ENCODE results near the gene AOPEP.

Gene AOPEP

GRCh38 chr9:95037789-95038521 is 311.5 kb downstream of the AOPEP start:
- Histone ChIP-seq H3K4me2 (ENCODE audit: low read length) (no peak overlapping the region), H3K9ac (ENCODE audit: low read length) (no peak overlapping the region), H4K20me1 (ENCODE audit: insufficient read depth, low read length) (no peaks in the 10 kb centered on the region), H3K27ac (ENCODE audit: low read length) (no peak overlapping the region), H3K27me3 (ENCODE audit: low read depth, low read length) (no peaks in the 10 kb centered on the region), H3K4me1 (ENCODE audit: low read length) (no peaks in the 10 kb centered on the region), H3K36me3 (replicated peaks; ENCODE audit: low read depth, low read length) (no peaks in the 10 kb centered on the region), H3K9me3 (ENCODE audit: insufficient read depth, low read length) (no peaks in the 10 kb centered on the region), H3K79me2 (ENCODE audit: low read length) (no peaks in the 10 kb centered on the region), H3K4me3 (ENCODE audit: low read length) (no peak overlapping the region), H2AFZ (ENCODE audit: low read depth, low read length) (no peak overlapping the region)
- TF ChIP-seq CTCF (IDR thresholded peaks at IDR 0.05; ENCODE audit: low read depth, low read length): no peak
- no peak for TF ChIP-seq EZH2phosphoT487 (IDR thresholded peaks at IDR 0.05; ENCODE audit: low read depth)

- H3K79me2 ChIP-seq (ENCODE audit: low read length): no peaks in the 10 kb centered on the region
- H3K9me3 ChIP-seq (ENCODE audit: insufficient read depth, low read length): no peaks in the 10 kb centered on the region
- no peak overlapping the region for H3K27ac ChIP-seq (ENCODE audit: low read length)
- H2AFZ ChIP-seq (ENCODE audit: low read depth, low read length): no peak overlapping the region
- no peak overlapping the region for H3K4me3 ChIP-seq (ENCODE audit: low read length)
- no peak for TF ChIP-seq CTCF (IDR thresholded peaks at IDR 0.05; ENCODE audit: low read depth, low read length)
- no peak for TF ChIP-seq EZH2phosphoT487 (IDR thresholded peaks at IDR 0.05; ENCODE audit: low read depth)
- no peak overlapping the region for H3K4me2 ChIP-seq (ENCODE audit: low read length)
- H3K9ac ChIP-seq (ENCODE audit: low read length): no peak overlapping the region
- H4K20me1 ChIP-seq (ENCODE audit: insufficient read depth, low read length): no peaks in the 10 kb centered on the region
- H3K36me3 ChIP-seq (replicated peaks; ENCODE audit: low read depth, low read length): no peaks in the 10 kb centered on the region
- H3K27me3 ChIP-seq (ENCODE audit: low read depth, low read length): no peaks in the 10 kb centered on the region
- H3K4me1 ChIP-seq (ENCODE audit: low read length): no peaks in the 10 kb centered on the region
Observed at GRCh38 chr9:95038666-95039065, 312.2 kb downstream of the AOPEP start.

- no peak overlapping the region for H2AFZ ChIP-seq (ENCODE audit: low read depth, low read length)
- no peaks in the 10 kb centered on the region for H3K4me1 ChIP-seq (ENCODE audit: low read length)
- H3K4me3 ChIP-seq (ENCODE audit: low read length): no peak overlapping the region
- no peak overlapping the region for H3K27ac ChIP-seq (ENCODE audit: low read length)
- H3K79me2 ChIP-seq (ENCODE audit: low read length): no peaks in the 10 kb centered on the region
- no peaks in the 10 kb centered on the region for H3K27me3 ChIP-seq (ENCODE audit: low read depth, low read length)
- no peaks in the 10 kb centered on the region for H3K9me3 ChIP-seq (ENCODE audit: insufficient read depth, low read length)
- H4K20me1 ChIP-seq (ENCODE audit: insufficient read depth, low read length): no peaks in the 10 kb centered on the region
- no peaks in the 10 kb centered on the region for H3K36me3 ChIP-seq (replicated peaks; ENCODE audit: low read depth, low read length)
- no peak overlapping the region for H3K9ac ChIP-seq (ENCODE audit: low read length)
- TF ChIP-seq CTCF (IDR thresholded peaks at IDR 0.05; ENCODE audit: low read depth, low read length): no peak
- no peak for TF ChIP-seq EZH2phosphoT487 (IDR thresholded peaks at IDR 0.05; ENCODE audit: low read depth)
- no peak overlapping the region for H3K4me2 ChIP-seq (ENCODE audit: low read length)
Observed at GRCh38 chr9:95040106-95040505, 313.6 kb downstream of the AOPEP start.

- H3K79me2 ChIP-seq (ENCODE audit: low read length): no peaks in the 10 kb centered on the region
Observed at GRCh38 chr9:95043826-95044225, 317.3 kb downstream of the AOPEP start.

More at GRCh38 chr9:95043826-95044225, 317.3 kb downstream of the AOPEP start:
- TF ChIP-seq CTCF (IDR thresholded peaks at IDR 0.05; ENCODE audit: low read depth, low read length) (no peak), EZH2phosphoT487 (IDR thresholded peaks at IDR 0.05; ENCODE audit: low read depth) (no peak)
- Histone ChIP-seq H3K27me3 (ENCODE audit: low read depth, low read length) (peaks cover 13% of the 10 kb centered on the region), H3K4me1 (ENCODE audit: low read length) (peaks cover under 1% of the 10 kb centered on the region; the same call in 1 of the 2 replicates), H3K9me3 (ENCODE audit: insufficient read depth, low read length) (no peaks in the 10 kb centered on the region), H3K4me3 (ENCODE audit: low read length) (no peak overlapping the region), H2AFZ (ENCODE audit: low read depth, low read length) (no peak overlapping the region), H3K27ac (ENCODE audit: low read length) (no peak overlapping the region), H4K20me1 (ENCODE audit: insufficient read depth, low read length) (no peaks in the 10 kb centered on the region), H3K36me3 (replicated peaks; ENCODE audit: low read depth, low read length) (no peaks in the 10 kb centered on the region), H3K9ac (ENCODE audit: low read length) (no peak overlapping the region), H3K4me2 (ENCODE audit: low read length) (no peak overlapping the region)

Data from OCI-LY3 (cell line).